RKO (cell line): ENCODE measurements around the gene FKBP5.
A peak's percentile ranks its signal among the peaks of the same experiment; 100 is the strongest.

ENCODE experiments used
- DNase-seq: peaks from one replicate; pipeline ENCODE4 v3.0.0-alpha.2; 2016; ENCODE audit warnings: low spot score

Gene FKBP5

DNA sequence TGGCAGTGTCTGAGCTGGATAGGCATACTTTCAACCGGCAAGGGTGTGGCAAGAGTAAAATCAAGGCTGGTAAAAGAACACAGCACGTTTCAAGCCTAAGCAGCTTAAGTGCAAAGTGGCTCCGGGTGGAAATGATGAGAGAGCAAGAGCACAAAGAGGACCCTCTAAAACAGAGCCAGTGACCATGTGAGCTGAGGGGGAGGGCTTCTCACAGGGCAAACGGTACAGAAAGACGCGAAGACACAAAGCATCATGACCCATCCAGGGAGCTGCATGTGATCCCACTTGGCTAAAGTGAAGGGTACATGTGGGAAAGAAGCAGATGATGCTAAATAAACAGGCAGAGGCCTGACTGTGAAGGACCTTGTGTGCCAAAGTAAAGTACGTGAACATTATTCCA lies 25.7 kb downstream of the FKBP5 start:
- DNase-seq, result no peak

DNA sequence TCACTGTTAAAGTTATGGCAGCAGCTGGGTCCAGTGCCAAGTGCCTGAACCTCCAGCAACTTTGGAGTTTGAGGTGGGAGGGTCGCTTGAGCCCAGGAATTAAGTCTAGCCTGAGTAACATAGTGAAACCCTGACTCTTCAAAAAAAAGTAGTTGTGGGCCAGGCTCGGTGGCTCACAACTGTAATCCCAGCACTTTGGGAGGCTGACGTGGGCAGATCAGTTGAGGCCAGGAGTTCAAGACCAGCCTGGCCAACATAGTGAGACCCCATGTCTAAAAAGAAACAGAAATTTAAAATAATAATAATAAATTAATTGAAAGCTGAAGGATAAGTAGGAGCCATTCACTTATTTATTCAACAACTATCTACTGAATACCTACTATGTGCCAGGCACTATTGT lies 33.8 kb downstream of the FKBP5 start:
- no peak for DNase-seq

DNA sequence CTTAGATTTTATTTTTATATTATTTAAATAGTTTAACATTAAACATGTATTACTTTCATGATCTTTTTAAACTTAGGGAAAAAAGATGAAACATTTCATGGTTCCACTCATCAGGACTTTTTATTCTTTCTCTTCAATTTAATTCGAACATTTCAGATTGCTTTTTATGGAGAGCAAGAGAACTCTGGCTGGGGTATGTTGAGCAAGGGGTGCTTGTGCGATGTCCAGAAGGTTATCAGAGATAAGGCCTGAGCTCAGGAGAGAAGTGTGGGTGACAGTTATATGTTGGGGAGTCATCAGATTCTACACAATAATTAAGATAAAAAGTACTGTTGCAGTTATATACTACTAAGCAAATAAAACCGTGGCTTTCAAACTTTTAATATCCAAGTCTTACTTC lies 37.5 kb downstream of the FKBP5 start:
- no peak for DNase-seq

DNA sequence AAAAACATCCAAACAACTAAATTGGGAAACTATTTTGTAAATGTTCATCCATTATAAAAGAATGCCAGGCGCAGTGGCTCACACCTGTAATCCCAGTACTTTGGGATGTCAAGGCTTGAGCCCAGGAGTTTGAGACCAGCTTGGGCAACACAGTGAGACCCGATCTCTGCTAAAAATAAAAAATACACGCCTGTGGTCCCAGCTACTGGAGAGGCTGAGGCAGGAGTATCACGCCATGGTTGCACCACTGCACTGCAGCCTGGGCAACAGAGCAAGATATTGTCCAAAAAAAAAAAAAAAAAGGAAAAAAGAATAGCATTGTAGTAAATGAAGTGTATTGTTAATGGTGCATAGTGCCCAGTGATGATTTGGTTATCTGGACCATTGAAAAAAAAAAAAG lies 38.7 kb downstream of the FKBP5 start:
- DNase-seq, result no peak

DNA sequence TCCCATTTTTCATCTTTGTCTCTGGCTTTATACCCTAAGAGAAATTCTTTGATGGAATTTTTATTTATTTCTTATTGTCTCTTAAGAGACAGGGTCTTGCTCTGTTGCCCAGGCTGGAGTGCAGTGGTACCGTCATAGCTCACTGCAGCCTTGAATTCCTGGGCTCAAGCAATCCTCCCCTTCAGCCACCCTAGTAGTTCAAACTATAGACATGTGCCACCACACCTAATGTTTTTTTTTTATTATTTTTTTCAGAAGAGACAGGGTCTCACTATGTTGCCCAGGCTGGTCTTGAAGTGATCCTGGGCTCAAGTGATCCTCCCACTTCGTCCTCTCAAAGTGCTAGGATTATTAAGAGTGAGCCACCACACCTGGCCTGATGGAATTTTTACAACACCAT lies 40.5 kb downstream of the FKBP5 start:
- no peak for DNase-seq

DNA sequence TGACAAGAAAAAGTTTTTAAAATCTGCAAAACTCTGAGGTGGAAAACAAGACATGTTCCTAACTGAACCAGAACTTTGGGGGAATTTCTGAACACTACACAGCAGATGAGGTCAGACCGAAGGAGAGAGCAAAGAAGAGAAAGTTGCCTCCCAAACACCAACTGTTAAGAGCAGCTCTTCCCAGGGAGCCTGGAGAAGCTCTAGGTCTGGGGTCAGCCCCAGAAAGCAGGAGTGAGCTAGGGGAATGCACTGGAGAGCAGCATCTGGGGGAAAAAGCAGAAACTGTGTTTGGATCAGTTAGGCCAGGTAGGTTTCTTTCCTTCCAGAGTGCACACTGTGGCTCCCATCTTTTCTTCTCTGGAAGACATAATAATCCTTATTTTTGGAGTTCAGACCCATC lies 41.3 kb downstream of the FKBP5 start:
- no peak for DNase-seq

DNA sequence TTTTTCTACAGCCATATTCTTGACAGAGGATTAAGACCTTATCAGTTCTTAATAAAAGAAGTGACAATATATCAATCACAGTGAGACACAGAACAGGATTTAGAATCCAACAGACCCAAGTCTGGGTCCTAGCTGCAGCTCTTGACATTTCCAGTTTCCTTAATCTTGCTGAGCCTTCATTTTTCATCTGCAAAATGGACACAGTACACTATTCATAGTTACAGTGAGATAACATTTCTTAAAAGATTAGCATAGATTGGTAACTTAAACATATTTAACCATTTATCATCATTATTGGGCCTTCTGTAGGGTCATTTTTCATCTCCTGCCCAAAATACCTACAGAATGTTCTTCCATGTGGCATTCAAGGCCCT lies 45.6 kb downstream of the FKBP5 start:
- no peak for DNase-seq

DNA sequence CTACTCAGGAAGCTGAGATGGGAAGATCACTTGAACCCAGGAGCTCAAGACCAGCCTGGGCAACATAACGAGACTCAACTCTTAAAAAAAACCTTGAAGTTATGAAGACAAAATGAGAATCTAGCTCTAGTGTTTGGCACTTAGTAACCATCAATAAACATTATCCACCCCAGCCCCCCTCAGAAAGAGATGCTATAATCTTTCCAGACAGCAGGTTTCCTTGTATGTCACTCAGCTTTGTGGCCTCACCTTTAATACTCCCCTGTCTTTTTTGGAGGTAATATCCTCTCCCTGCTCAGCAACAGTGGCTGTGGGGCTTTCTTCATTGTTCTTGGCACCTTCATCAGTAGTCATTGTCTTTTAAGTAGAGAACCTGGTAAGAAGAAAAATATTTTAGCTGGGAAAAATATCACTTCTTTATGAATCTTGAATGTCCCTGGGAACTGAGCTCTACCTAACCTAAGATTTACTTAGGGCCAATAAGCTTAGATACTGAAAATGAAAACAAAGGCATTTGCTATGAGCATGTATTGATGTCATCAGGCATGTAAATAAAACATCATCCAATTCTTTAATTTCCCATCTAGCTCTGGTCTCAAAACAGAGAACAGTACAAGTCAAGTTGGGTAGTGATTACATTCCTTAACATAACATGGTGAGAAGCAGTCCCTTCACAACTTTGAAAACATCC lies 46.1 kb downstream of the FKBP5 start:
- DNase-seq, result no peak

DNA sequence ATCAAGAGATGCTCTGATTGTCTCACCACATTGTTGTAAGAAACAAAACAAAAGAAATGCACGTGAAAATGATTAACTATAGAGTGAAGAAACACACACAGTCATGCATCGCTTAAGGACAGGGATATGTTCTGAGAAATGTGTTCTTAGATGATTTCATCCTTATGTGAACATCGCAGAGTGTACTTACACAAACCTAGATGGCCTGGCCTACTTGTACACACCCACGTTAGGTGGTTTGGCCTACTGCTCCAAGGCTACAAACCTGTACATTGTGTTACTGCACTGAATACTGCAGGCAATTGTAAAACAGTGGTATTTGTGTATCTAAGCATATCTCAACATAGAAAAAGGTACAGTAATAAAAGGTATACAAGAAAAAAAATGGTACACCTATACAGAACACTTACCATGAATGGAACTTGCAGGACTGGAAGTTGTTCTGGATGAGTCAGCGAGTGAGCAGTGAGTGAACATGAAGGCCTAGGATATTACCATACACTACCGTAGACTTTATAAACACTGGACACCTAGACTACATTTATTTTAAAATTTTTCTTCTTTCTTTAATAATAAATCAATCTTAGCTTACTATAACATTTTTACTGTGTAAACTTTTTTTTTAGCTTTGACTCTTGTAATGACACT lies 48.6 kb downstream of the FKBP5 start:
- no peak for DNase-seq

DNA sequence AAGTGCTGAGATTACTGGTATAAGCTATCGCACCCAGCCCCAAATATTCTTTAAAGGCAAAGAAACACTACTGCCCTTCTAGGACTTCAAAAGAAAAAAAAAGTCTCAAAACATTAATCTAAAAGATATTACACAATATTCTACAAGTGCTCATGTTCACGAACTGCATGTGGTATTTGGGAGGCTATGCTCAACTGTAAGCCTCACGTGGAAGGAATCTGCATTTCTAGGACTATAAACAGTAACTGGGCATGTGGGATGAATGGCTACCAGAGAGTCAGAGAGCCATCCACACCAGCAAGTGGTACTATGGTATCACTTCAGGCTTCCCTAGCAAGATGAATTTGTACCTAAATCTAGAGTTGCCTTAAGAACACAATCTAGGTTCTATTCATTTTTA lies 50.0 kb downstream of the FKBP5 start:
- no peak for DNase-seq

DNA sequence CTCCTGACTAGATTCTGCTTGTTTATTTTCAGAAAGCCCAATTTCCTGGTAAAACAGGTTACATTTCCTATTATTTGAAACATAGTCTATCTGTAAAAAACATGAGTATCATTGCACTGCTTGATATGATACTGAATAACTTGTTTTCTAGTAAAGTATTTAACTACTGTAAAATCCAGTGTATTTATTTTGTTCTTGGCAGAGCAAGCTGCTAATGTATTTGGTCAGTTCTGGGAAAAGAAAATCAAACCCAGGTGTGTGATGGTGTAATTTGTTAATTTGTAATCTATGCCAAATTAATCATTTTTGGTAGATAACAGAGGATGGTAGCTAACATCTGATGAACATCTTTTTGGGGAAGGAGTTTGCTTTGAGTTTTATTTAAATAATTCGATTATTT lies 50.8 kb downstream of the FKBP5 start:
- no peak for DNase-seq

DNA sequence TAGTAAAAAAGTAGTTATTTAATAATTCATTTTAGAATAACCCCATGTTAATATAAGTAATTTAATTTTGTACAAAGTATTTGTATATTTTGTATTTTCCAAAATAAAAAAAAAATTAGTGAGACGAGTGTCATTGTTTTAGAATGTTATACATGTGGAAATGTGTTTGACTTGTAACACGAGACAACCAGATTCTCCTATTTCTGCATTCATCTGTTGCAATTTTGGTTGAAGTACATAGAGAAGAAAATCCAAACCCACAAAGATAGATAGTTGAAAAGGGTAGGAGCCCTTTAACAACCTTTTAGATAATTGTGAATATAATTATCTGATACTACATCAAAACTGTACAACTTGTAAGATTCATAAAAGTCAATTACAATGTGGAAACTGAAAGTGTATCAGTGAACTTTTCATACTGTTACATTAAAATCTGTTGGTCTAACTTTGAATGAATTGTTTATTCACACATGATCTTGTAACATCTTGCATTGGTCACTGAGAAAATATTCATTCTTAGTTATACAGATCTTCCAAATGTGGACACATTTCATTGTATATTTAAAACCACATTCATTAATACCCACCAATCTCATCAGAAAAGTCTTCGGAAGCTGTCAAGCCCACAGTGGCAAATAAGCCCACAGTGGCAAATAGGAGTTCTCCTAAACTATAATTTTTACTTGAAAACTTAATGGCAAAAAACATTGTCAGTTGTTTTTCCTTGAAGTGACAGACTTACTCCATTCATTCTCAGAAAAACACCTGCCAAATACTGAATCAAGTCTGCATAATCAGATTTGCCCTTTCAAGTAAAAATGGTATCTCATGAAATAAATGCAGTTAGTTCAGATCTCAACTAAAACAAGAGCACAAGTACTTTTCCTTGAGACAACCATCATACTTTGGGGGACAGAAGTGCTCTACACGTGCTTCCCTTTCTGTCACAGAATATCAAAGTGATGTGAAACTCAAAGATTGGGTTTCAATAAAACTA lies 52.8 kb downstream of the FKBP5 start:
- DNase-seq, result no peak

DNA sequence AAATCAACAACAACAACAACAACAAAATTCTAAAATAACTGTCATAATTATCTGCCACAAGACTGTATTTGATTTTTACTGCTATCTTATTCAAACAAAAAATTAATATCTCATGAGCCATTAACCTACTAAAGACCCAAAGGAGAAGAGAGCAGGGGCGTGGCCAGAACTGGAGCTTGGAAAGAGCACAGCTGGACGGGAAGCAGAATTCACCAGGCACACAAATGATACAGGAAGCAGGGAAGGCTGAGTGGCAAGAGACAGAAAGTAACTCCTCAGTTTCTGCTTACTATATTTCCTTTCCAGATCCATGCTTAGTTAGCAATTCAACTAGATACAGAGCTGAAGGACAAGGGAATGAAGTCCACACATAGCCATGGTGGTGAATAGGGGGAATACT lies 54.4 kb downstream of the FKBP5 start:
- DNase-seq, result no peak

DNA sequence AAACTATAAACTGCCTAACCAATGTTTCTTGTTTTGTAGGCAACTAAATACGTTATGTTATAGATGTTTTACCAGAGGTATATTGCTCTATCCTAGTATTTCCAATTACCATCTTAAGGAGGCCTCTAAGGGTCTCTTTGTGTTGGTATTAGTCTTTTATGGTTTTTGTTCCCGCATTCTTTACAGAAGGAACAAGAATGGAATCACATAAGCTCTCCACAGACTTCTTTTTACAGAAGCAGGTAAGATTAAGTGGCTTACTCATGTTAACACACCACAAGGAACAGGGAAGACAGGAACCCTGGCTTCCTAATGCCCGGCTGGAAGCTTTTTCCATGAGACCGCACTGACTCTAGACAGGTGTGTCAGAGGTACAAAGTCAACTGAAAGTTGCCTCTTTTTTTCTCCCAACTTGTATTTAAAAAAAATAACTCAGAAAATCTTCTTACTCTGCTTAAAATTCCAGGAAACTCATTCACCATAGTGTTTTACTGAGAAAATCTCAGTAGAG lies 55.1 kb downstream of the FKBP5 start:
- DNase-seq, result no peak

DNA sequence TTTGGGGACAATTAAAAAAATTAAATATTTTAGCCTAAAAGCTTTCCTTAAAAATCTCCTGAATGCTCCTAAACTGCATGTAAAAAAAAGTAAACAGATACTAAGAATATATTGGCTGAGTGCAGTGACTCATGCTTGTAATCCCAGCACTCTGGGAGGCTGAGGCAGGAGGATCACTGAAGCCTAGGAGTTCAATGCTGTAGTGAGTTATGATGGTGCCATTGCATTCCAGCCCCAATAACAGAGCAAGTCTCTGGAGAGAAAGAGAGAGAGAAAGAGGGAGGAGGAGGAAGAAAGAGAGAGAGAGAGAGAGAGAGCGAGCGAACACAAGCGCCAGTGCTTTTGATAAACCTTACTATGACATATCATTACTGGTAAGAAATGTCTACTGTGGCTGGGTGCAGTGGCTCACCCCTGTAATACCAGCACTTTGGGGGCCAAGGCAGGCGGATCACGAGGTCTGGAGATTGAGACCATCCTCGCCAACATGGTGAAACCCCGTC lies 58.8 kb downstream of the FKBP5 start:
- no peak for DNase-seq

DNA sequence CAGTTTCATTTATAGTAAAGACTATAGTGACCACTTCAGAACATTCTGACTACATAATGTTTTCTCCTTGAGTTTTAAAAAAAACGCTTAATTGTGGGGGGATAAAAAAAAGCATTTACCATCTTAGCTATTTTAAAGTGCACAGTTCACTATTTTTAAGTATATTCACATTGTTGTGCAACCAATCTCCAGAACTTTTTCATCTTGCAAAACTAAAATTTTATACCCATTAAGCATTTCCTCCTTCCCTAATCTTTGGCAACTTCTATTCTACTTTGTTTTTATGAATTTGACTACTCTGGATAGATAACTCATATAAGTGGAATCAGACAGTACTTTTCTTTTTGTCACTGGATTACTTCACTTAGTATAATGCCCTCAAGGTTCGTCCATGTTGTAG lies 62.3 kb downstream of the FKBP5 start:
- no peak for DNase-seq

DNA sequence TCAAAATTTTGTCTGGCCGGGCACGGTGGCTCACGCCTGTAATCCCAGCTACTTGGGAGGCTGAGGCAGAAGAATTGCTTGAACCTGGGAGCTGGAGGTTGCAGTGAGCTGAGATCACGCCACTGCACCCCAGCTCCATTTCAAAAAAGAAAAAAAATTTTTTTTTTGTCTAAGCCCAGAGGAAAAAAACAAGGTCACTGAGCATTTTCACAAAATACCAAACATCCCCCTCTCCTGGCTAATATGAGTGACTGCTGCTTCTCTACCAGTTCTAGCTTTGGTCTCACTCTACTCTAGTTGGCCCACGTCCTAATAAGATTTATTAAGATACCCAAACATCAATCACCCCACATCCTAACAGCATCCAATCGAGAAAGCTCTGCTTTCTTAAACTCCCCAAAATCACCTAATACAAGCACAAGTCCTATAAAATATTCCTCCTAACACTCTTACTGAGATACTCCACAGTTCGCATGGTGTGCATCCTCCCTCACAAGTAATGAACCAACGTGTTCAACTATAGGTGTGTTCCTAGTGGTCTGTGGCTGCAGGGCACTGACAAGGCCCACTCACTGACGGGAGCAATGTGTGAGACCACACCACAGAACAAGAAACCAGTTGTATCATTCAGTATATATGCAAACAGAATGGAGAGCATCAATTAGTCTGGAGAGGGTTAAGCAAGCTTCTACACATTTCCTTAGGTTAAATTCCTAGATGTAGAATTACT lies 64.2 kb downstream of the FKBP5 start:
- DNase-seq, result peak; percentile 15

DNA sequence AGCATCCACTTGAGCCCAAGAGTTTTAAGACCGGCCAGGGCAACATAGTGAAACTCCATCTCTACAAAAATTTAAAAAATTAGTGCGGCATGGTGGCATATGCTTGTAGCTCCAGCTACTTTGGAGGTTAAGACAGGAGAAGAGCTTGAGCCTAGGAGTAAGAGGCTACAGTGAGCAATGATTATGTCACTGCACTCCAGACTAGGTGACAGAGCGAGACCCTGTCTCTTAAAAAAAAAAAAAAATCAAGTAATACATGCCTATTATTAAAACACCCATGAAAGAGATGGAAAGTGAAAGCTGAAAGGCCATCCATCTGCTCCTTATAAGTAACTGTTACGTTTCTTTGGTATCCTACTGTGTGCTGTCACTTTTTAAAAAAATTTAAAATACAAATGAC lies 66.4 kb downstream of the FKBP5 start:
- no peak for DNase-seq

DNA sequence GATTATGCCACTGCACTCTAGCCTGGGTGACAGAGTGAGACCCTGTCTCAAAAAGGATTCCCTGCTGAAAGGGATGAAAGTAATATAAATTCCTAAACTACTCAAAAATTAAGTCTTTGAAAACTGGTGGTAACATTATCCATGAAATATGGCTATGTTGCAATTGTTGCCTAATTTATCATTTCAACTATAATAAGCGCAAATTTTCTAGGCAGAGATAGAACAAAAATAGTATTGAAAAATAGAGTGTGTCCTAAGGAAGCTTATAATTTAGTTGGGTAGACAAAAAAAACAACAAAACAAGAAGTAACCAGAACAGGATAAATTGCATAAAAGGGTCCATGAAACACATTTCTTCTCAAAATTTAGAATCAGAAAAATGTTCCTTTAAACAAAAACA lies 68.0 kb downstream of the FKBP5 start:
- no peak for DNase-seq

DNA sequence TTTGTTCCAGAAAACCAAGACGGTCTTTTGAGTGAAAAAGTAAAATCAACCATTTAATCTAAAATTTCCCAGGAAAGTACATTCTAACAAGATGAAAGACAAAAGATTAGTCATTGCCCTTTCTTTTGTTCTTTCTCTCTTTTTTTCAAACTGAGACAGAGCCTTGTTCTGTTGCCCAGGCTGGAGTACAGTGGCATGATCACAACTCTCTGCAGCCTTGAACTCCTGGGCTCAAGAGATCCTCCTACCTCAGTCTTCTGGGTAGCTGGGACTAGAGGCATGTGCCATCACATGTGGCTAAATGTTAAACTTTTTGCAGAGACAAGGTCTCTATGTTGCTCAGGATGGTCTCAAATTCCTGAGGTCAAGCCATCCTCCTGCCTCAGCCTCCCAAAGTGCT lies 75.0 kb downstream of the FKBP5 start:
- no peak for DNase-seq

DNA sequence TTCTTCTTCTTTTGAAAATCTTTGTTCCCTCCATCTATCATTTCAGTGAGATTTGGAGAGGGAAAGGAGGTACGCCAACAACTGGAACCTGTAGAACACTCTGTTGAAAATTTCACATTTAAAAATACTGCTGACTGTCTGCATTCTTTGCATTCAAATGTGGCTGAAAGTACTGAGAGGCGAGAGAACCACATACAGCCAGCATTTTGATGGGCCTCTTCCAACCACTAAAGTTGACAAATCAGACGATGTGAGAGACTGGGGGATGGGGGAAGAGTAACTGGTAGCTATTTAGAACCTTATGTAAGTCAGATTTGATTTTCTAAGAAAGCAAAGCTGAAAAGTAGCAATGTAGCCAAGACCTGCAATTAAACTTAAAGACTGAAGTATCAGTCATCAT lies 77.5 kb downstream of the FKBP5 start:
- no peak for DNase-seq

DNA sequence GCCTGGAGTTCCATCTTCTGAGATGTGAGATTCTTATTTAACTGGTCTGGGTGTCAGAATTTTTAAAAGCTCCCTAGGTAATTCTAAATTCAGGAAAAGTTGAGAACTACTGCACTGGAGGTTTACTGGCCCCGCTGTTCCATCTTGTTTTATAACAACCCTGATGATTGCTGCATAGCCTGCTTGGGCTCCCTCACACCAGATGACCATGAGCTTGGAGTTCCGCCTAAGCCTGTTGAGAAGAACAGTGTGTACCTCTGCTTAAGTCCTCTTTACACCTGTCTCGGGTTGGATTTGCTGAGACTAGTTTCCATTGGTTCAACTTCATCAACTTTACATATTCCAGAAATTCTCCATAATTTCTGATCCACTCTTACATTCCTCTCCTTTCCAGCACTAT lies 77.9 kb downstream of the FKBP5 start:
- DNase-seq, result no peak
